Progenitor cell of endocrine pancreas (in vitro differentiated cells): ENCODE data around the gene AKAP9. TPM values are rescaled to one million over a fixed set of nuclear protein-coding genes. Genes with fewer than 3 reads are reported as not detected.

ENCODE experiments used
- DNase-seq: peaks from one replicate; pipeline ENCODE4 v3.0.0; 2021; ENCODE audit warnings: low spot score; ENCODE audit not compliant: unreplicated experiment
- H3K27ac Mint-ChIP-seq: 2 replicates; pipeline ENCODE4 v1.8.0; 2021; ENCODE audit warnings: mild to moderate bottlenecking, moderate library complexity, mixed read lengths
- H3K27me3 Mint-ChIP-seq: 2 replicates; pipeline ENCODE4 v1.8.0; 2021; ENCODE audit warnings: mixed read lengths
- H3K36me3 Mint-ChIP-seq: 2 replicates; pipeline ENCODE4 v1.8.0; 2022; ENCODE audit warnings: mixed read lengths; ENCODE audit not compliant: insufficient read depth
- H3K4me1 Mint-ChIP-seq: 2 replicates; pipeline ENCODE4 v1.8.0; 2021; ENCODE audit warnings: low read depth, mixed read lengths
- H3K4me3 Mint-ChIP-seq: 2 replicates; pipeline ENCODE4 v1.8.0; 2021; ENCODE audit warnings: low read depth, mild to moderate bottlenecking, moderate library complexity, mixed read lengths
- H3K9me3 Mint-ChIP-seq: 2 replicates; pipeline ENCODE4 v1.8.0; 2021; ENCODE audit warnings: low read depth, mixed read lengths
- total RNA-seq: library from RNA; stranded (reverse); gene quantifications from 2 replicates; pipeline ENCODE4 v1.2.1, GENCODE V29; 2021
- TF ChIP-seq, protein P1 (sequence below): fragments of 200-600 bp; sonication (generic); IDR thresholded peaks from one replicate; pipeline ENCODE4 v1.5.0; 2021; ENCODE audit warnings: antibody characterized with exemption, mild to moderate bottlenecking; ENCODE audit not compliant: unreplicated experiment

The AKAP9 gene
- total RNA-seq, 1 donor from 2014 or later = 105 TPM

- peak overlapping the region; percentile 59 for H3K4me3 Mint-ChIP-seq
- peak; percentile 37 for DNase-seq
- TF ChIP-seq, protein P1, sequence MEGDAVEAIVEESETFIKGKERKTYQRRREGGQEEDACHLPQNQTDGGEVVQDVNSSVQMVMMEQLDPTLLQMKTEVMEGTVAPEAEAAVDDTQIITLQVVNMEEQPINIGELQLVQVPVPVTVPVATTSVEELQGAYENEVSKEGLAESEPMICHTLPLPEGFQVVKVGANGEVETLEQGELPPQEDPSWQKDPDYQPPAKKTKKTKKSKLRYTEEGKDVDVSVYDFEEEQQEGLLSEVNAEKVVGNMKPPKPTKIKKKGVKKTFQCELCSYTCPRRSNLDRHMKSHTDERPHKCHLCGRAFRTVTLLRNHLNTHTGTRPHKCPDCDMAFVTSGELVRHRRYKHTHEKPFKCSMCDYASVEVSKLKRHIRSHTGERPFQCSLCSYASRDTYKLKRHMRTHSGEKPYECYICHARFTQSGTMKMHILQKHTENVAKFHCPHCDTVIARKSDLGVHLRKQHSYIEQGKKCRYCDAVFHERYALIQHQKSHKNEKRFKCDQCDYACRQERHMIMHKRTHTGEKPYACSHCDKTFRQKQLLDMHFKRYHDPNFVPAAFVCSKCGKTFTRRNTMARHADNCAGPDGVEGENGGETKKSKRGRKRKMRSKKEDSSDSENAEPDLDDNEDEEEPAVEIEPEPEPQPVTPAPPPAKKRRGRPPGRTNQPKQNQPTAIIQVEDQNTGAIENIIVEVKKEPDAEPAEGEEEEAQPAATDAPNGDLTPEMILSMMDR = no peak
- H3K9me3 Mint-ChIP-seq = no peaks in the 10 kb centered on the region
- peak overlapping the region; percentile 96 for H3K27ac Mint-ChIP-seq
- H3K36me3 Mint-ChIP-seq = peaks cover 22% of the 10 kb centered on the region
- peaks cover 30% of the 10 kb centered on the region for H3K4me1 Mint-ChIP-seq
- H3K27me3 Mint-ChIP-seq = no peaks in the 10 kb centered on the region
These were observed 101.5 kb downstream of the AKAP9 start for GRCh38 chr7:92042056-92042737.

- Mint-ChIP-seq H3K4me1 (peaks cover 30% of the 10 kb centered on the region), H3K27me3 (no peaks in the 10 kb centered on the region), H3K9me3 (no peaks in the 10 kb centered on the region), H3K27ac (peak overlapping the region; percentile 55), H3K4me3 (no peak overlapping the region), H3K36me3 (peaks cover 23% of the 10 kb centered on the region)
- TF ChIP-seq, protein P1 = no peak
- DNase-seq = no peak
These were observed 102.4 kb downstream of the AKAP9 start for GRCh38 chr7:92043098-92043497.

DNA sequence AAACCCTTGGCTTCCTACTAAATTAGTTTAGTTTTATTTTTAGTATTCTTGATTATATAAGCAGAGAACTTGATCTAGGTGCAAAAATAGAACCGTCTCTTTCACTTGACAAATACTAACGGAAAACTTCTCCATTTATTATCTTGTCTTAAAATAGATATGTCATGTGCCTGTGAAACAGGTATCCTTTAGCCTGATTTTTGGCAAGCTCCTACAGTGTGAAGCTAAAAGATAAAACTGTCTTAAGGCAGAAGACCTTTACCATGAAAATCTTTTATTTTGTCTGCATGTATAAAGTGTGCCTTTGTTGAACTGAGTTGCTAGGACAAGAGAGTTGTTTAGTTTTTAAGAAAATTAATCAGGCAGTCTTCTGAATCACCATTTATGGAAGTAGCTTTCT is 103.0 kb downstream of the AKAP9 start:
- no peak for DNase-seq
- H3K36me3 Mint-ChIP-seq = peaks cover 21% of the 10 kb centered on the region
- H3K27me3 Mint-ChIP-seq = no peaks in the 10 kb centered on the region
- H3K4me1 Mint-ChIP-seq = peaks cover 29% of the 10 kb centered on the region
- H3K27ac Mint-ChIP-seq = peak overlapping the region; percentile 46
- no peak overlapping the region for H3K4me3 Mint-ChIP-seq
- H3K9me3 Mint-ChIP-seq = no peaks in the 10 kb centered on the region
- TF ChIP-seq, protein P1 = no peak

DNA sequence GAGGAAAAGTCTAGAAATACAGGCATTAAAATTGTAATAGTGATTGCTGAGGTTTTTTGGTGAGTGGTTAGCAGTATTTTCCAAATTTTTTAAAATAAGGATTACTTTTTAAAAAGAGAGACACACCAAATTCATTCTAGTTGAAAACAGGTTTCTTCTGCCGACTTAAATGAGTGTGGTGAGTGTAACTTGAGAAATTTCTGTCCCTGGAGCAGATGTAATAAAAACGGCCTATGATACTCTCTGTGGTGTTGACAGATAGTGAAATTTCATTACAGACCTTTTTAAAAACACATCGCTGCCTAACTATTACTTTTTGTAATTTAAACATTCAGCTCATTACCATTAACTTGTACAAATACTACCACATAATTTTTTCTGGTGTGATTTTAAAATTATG is 103.5 kb downstream of the AKAP9 start:
- H3K36me3 Mint-ChIP-seq = peaks cover 21% of the 10 kb centered on the region

GRCh38 chr7:92044940-92045339 is 104.3 kb downstream of the AKAP9 start:
- TF ChIP-seq, protein P1 = no peak
- H3K27me3 Mint-ChIP-seq = no peaks in the 10 kb centered on the region
- no peaks in the 10 kb centered on the region for H3K9me3 Mint-ChIP-seq

More for the DNA sequence above, 103.5 kb downstream of the AKAP9 start:
- DNase-seq = no peak
- no peaks in the 10 kb centered on the region for H3K27me3 Mint-ChIP-seq
- TF ChIP-seq, protein P1 = no peak
- H3K4me1 Mint-ChIP-seq = peaks cover 29% of the 10 kb centered on the region
- no peak overlapping the region for H3K27ac Mint-ChIP-seq
- H3K4me3 Mint-ChIP-seq = no peak overlapping the region
- no peaks in the 10 kb centered on the region for H3K9me3 Mint-ChIP-seq

More at GRCh38 chr7:92044940-92045339, 104.3 kb downstream of the AKAP9 start:
- Mint-ChIP-seq H3K27ac (no peak overlapping the region), H3K4me3 (no peak overlapping the region), H3K36me3 (peaks cover 24% of the 10 kb centered on the region), H3K4me1 (peaks cover 29% of the 10 kb centered on the region)
- DNase-seq = no peak
